8988T (cell line): ENCODE results near the gene NFKB1.
"Not testable (repeated sequence)": the region's sequence is repeated elsewhere in the genome, so short reads cannot be mapped to it uniquely, and the experiment has no call there.

ENCODE experiments used
- DNase-seq: peaks from one replicate; pipeline ENCODE4 v3.0.0; 2011

The NFKB1 gene

GRCh38 chr4:102500696-102501446, at the start of gene NFKB1:
NFKB1 (plus strand) TSS chr4:102501359; CDS start chr4:102525519, 24,160 bp downstream.
- DNase-seq = peak; percentile 34

- no peak for DNase-seq
Observed at GRCh38 chr4:102452854-102453253, 48.3 kb upstream of the NFKB1 start.

DNA sequence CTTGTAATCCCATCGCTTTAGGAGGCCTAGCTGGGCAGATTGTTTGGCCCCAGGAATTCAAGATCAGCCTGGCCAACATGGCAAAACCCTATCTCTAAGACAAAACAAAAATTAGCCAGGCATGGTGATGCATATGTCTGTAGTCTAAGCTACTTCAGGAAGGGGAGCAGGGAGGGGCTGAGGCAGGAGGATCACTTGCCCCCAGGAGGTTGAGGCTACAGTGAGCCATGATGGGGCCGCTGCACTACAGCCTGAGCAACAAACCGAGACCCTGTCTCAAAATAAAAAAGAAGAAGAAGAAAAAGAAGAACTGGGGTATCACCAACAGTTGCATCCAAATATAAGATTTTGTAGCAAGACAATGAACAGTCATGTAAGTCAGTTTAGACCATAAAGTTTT, 47.3 kb upstream of the NFKB1 start:
- no peak for DNase-seq

GRCh38 chr4:102454268-102454667, 46.9 kb upstream of the NFKB1 start:
- DNase-seq = no peak

GRCh38 chr4:102454981-102455685, 46.0 kb upstream of the NFKB1 start:
- no peak for DNase-seq

- no peak for DNase-seq
Observed at GRCh38 chr4:102455750-102456149, 45.4 kb upstream of the NFKB1 start.

GRCh38 chr4:102466298-102466697, 34.9 kb upstream of the NFKB1 start:
- DNase-seq = no peak

DNA sequence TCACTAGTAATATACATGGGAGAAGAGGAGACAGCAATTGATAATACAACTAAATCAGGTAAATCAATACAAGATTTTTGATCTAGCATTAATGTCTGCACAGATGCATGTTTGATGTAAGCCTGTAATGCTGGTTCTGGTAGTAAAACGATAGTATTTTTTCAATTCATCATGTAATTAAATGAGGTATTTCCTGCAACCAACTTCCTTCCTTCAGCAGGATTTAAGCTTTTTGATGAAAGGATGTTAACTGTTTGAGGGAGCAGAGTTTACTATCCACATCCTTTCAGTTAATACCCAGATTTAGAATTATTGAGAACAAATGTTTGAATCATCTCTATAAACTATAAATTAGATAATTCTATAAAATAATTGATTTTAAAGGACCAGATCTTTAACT, 31.4 kb upstream of the NFKB1 start:
- no peak for DNase-seq

DNA sequence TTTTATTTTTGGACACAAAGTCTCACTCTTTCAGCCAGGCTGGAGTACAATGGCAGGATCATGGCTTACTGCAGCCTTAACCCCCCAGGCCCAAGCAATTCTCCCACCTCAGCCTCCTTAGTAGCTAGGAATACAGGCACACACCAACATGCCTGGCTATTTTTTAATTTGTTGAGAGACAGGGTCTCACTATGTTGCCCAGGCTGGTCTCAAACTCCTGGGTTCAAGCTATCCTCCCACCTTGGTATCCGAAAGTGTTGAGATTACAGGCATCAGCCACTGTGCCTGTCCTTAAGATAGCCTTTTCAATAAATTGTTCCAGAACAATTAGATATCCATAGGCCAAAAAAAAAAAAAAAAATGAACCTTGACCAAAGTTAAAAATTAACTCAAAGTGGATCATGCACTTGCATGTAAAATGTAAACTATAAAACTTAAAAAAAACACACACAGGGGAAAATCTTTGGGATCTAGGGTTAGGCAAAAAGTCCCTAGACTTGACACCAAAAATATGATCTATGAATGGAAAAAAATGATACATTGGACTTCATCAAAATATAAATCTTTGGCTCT, 28.6 kb upstream of the NFKB1 start:
- DNase-seq = no peak

DNA sequence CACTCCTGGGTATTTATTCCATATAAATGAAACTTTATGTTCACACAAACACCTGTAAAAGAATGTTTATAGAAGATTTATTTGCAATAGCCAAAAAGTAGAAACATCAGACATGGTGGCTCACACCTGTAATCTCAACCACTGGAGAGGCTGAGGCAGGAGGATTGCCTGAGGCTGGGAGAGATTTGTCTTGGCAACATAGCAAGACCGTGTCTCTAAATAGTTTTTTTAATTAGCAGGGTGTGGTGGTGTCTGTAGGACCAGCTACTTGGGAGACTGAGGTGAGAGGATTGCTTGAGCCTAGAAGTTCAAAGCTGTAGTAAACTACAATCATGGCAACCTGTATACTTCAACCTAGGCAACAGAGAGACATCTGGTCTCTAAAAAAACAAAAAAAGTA, 27.7 kb upstream of the NFKB1 start:
- DNase-seq = no peak

DNA sequence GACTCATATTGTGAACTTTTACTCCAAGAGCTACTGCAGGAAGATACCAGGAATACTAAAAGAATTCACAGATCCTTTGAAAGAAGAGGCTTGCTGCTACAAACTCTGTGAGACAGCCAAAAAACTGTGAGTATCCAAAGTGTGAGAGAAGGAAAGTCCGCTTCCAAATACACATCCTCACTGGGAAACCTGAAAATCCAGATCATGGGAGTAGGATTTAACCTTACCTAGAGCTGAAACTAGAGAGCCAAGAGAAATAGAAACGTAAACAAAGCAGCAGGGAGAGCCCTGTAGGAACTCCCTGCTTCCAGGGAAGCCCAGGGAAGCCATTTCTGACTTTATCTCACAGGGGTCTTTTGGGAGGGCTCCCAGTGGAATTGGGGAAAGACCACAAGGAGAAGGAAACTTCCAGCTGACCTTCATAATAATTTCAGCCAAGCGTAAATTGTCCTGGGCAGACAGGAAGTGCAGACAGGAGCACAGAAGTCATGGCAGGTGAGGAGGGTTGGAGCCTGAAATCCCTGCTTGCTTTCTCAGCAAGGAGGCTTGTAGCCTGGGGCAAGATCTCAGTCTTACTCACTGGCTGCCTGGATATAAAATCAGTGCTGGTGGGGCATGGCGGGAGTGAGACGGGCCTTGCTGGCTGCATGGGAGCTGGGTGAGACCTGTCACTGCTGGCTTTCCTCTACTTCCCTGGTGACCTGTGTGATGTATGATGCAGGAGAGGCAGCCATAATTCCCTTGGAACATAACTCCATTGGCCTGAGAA, 26.2 kb upstream of the NFKB1 start:
- no peak for DNase-seq

GRCh38 chr4:102477657-102478056, 23.5 kb upstream of the NFKB1 start:
- no peak for DNase-seq

DNA sequence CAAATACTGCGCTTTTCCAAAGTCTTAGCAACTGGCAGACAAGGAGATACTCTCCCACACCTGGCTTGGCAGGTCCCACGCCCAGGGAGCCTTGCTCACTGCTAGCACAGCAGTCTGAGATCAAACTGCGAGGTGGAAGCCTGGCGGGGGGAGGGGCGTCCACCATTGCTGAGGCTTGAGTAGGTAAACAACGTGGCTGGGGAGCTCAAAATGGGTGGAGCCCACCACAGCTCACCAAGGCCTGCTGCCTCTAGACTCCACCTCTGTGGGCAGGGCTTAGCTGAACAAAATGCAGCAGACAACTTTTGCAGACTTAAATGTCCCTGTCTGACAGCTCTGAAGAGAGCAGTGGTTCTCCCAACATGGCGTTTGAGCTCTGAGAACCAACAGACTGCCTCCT, 23.0 kb upstream of the NFKB1 start:
- no peak for DNase-seq

DNA sequence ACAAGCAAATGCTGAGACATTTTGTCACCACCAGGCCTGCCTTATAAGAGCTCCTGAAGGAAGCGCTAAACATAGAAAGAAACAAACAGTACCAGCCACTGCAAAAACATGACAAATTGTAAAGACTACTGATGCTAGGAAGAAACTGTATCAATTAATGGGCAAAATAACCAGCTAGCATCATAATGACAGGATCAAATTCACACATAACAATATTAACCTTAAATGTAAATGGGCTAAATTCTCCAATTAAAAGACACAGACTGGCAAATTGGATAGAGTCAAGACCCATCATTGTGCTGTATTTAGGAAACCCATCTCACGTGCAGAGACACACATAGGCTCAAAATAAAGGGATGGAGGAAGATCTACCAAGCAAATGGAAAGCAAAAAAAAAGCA, 21.3 kb upstream of the NFKB1 start:
- DNase-seq = not testable (repeated sequence)

- DNase-seq = no peak
Observed at GRCh38 chr4:102483120-102483519, 18.0 kb upstream of the NFKB1 start.

DNA sequence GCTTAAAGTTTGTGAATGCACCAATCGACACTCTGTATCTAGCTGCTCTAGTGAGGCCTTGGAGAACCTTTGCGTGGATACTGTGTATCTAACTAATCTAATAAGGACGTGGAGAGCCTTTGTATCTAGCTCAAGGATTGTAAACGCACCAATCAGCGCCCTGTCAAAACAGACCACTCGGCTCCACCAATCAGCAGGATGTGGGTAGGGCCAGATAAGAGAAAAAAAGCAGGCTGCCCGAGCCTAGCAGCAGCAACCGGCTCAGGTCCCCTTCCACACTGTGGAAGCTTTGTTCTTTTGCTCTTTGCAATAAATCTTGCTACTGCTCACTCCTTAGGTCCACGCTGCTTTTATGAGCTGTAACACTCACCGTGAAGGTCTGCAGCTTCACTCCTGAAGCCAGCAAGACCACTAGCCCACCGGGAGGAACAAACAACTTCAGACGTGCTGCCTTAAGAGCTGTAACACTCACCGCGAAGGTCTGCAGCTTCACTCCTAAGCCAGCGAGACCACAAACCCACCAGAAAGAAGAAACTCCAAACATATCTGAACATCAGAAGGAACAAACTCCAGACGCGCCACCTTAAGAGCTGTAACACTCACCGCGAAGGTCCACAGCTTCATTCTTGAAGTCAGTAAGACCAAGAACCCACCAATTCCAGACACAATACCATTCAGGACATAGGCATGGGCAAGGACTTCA, 17.0 kb upstream of the NFKB1 start:
- not testable (repeated sequence) for DNase-seq

DNA sequence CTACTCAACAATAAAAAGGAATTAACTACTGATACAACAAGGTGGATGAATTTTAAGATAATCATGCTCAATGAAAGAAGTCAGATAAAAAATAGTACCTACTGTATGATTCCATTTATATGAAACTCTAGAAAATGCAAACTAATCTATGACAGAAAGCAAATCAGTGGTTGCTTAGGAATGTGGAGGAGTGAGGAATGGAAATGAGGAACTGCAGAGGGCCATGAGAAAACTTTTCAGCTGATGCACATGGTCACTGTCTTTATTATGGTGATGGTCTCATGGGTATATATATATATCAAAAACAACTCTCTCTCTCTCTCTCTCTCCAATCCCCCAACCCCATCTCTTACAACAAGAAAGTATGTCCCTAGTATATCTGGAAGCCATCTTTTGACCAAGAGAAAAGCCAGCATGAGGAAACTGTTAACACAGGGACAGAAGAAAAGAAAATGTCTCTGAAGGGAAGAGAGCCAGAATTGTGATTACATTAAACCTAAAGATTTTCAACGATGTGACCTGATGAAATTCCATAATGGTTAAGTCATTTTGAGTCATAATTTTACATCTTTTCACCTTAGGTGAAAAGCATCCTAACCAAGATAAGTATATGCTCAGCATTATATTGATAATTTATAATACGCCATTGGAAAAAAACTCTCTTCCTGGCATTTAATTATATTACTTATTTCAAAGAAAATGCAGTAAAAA, 8.5 kb upstream of the NFKB1 start:
- DNase-seq = no peak

- no peak for DNase-seq
Observed at GRCh38 chr4:102493257-102493656, 7.9 kb upstream of the NFKB1 start.

GRCh38 chr4:102493794-102494193, 7.4 kb upstream of the NFKB1 start:
- DNase-seq = no peak

DNA sequence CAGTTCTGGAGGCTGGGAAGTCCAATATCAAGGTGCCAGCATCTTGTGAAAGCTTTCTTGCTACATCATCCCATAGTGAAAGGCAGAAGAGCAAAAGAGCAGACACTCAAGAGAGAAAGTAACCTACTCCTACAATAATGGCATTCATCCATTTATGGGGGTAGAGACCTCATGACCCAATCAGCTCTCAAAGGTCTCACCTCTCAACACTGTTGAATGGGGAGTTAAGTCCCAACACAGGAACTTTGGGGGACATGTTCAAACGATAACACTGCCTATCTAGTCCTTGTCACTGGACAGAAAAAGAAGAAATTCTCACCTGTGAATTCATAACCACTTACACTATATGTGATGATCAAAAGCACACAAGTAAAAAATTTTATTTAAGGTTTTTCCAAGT, 6.6 kb upstream of the NFKB1 start:
- no peak for DNase-seq

DNA sequence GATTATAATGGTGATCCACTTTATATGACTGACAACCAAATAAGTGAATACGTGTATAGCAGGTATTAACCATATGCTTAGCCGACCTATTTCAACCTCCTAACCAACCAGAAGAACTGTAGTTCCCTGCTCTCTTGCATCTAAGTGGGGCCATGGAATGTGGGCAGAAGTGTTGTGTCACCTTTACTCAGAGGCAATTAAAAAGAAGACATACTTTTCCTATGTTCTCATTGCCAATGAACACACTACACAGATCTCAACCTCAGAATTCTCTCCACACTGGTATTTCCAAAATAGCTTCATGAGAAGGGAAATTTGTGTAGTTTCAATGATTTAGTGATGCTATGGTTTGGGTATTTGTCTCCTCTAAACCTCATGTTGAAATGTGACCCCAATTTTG, 3.2 kb upstream of the NFKB1 start:
- no peak for DNase-seq

DNA sequence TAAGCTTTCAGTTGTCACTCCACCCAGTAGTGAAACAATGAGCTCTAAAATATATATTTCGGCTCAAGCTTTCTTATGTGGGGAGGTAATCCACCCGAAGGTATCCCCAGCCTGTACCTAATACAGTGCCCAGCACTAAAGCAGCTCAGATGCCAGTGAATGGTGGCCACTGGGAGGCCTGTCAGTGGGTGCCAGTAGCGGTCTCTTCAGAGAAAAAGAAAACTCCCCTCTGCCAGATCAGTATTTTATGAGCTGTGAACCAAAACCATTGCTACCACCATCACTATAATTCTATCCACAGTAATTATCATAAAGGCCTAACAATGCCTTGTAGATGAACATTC, 835 bp upstream of the NFKB1 start:
- DNase-seq = no peak

DNA sequence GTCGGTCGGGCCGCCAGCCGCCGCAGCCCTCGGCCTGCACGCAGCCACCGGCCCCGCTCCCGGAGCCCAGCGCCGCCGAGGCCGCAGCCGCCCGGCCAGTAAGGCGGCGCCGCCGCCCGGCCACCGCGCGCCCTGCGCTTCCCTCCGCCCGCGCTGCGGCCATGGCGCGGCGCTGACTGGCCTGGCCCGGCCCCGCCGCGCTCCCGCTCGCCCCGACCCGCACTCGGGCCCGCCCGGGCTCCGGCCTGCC, 213 bp downstream of the NFKB1 start:
- DNase-seq = no peak
